Progenitor cell of endocrine pancreas (in vitro differentiated cells): ENCODE measurements around the gene SLIT3. TPM values are rescaled to one million over a fixed set of nuclear protein-coding genes. Genes with fewer than 3 reads are reported as not detected.
A peak's percentile ranks its signal among the peaks of the same experiment; 100 is the strongest.

ENCODE experiments used
- DNase-seq: peaks from one replicate; pipeline ENCODE4 v3.0.0; 2021; ENCODE audit warnings: low spot score; ENCODE audit not compliant: unreplicated experiment
- H3K27ac Mint-ChIP-seq: 2 replicates; pipeline ENCODE4 v1.8.0; 2021; ENCODE audit warnings: mild to moderate bottlenecking, moderate library complexity, mixed read lengths
- H3K27me3 Mint-ChIP-seq: 2 replicates; pipeline ENCODE4 v1.8.0; 2021; ENCODE audit warnings: mixed read lengths
- H3K36me3 Mint-ChIP-seq: 2 replicates; pipeline ENCODE4 v1.8.0; 2022; ENCODE audit warnings: mixed read lengths; ENCODE audit not compliant: insufficient read depth
- H3K4me1 Mint-ChIP-seq: 2 replicates; pipeline ENCODE4 v1.8.0; 2021; ENCODE audit warnings: low read depth, mixed read lengths
- H3K4me3 Mint-ChIP-seq: 2 replicates; pipeline ENCODE4 v1.8.0; 2021; ENCODE audit warnings: low read depth, mild to moderate bottlenecking, moderate library complexity, mixed read lengths
- H3K9me3 Mint-ChIP-seq: 2 replicates; pipeline ENCODE4 v1.8.0; 2021; ENCODE audit warnings: low read depth, mixed read lengths
- CTCF ChIP-seq: fragments of 200-600 bp; sonication (generic); IDR thresholded peaks from one replicate; pipeline ENCODE4 v1.5.0; 2021; ENCODE audit warnings: antibody characterized with exemption, mild to moderate bottlenecking; ENCODE audit not compliant: unreplicated experiment
- total RNA-seq: library from RNA; stranded (reverse); gene quantifications from 2 replicates; pipeline ENCODE4 v1.2.1, GENCODE V29; 2021

SLIT3 gene
- total RNA-seq, 1 donor from 2014 or later = 18.8 TPM

GRCh38 chr5:168858994-168859393 lies 441.9 kb downstream of the SLIT3 start:
- Mint-ChIP-seq H3K4me1 (no peaks in the 10 kb centered on the region), H3K27ac (no peak overlapping the region), H3K27me3 (no peaks in the 10 kb centered on the region), H3K36me3 (peaks cover 1% of the 10 kb centered on the region), H3K4me3 (no peak overlapping the region), H3K9me3 (peaks cover 3% of the 10 kb centered on the region)
- no peak for TF ChIP-seq CTCF
- DNase-seq = no peak

DNA sequence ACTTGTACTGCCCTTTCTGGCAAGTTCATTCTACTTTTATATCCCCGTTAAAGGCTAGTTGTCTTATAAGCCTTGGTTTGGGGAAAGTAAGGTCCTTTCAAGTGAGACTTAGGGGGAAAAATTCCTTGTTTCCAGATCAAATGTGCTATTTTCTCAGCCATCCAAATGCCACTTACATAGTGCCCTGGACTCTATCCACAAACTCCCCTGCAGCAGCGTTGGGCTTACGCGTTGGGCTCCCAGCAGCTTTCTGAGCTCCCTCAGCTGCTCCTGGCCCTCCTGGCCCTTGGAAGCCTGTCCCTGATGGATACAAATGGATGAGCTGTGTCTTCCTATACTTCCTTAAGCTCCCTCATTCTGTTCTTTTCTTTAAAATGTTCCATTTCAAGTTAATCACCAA lies 442.6 kb downstream of the SLIT3 start:
- H3K4me1 Mint-ChIP-seq = no peaks in the 10 kb centered on the region
- TF ChIP-seq CTCF = no peak
- no peak overlapping the region for H3K4me3 Mint-ChIP-seq
- peaks cover 3% of the 10 kb centered on the region for H3K9me3 Mint-ChIP-seq
- H3K27me3 Mint-ChIP-seq = no peaks in the 10 kb centered on the region
- no peak overlapping the region for H3K27ac Mint-ChIP-seq
- H3K36me3 Mint-ChIP-seq = peaks cover 1% of the 10 kb centered on the region
- no peak for DNase-seq

DNA sequence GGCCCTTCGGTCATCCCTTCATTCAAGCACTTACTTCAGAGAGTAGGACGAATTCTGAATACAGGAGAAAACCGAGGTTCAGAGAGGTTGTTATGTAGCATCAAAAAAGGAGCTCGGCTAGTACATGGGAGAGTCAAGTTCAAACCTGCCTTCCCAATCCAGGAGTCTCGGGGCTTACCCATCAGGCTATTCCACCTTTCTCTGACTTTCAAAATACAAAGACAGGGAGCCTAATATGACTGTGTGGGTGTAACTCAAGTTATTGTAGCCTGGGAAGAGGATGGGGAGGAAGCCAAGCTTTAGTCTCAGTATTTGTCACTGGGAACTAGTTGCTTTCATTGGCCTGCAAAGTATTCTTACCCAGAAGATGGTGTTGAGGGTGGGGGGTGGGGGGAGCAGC lies 447.0 kb downstream of the SLIT3 start:
- Mint-ChIP-seq H3K27ac (no peak overlapping the region), H3K27me3 (no peaks in the 10 kb centered on the region), H3K9me3 (peaks cover 3% of the 10 kb centered on the region), H3K36me3 (peaks cover 1% of the 10 kb centered on the region), H3K4me1 (peaks cover 26% of the 10 kb centered on the region), H3K4me3 (no peak overlapping the region)
- no peak for TF ChIP-seq CTCF
- DNase-seq = no peak

DNA sequence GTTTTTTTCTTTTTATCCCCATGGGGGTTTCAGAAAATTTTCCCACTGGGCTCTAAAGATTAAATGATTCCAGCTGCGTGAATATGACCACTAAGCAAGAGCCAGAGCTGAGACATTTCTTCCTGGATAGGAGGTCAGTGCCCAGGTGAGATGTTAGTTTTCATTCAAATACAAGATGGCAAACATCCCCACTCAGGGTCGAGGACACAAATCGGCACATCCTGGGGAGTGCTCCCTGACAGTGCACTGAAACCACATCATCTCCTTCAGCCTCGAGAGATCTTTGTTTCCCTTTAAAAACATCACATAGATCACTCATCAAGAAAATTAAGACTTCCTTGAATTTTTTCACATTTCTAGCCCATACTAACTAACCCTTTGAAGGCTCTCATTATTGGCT lies 448.6 kb downstream of the SLIT3 start:
- peak overlapping the region; percentile 86 for H3K27ac Mint-ChIP-seq
- H3K4me1 Mint-ChIP-seq = peaks cover 36% of the 10 kb centered on the region
- no peak for DNase-seq
- no peak for TF ChIP-seq CTCF
- H3K9me3 Mint-ChIP-seq = peaks cover 3% of the 10 kb centered on the region
- H3K36me3 Mint-ChIP-seq = peaks cover 1% of the 10 kb centered on the region
- H3K27me3 Mint-ChIP-seq = no peaks in the 10 kb centered on the region
- no peak overlapping the region for H3K4me3 Mint-ChIP-seq

- Mint-ChIP-seq H3K4me3 (no peak overlapping the region), H3K27me3 (no peaks in the 10 kb centered on the region), H3K9me3 (peaks cover 3% of the 10 kb centered on the region), H3K27ac (peak overlapping the region; percentile 86), H3K4me1 (peaks cover 40% of the 10 kb centered on the region), H3K36me3 (peaks cover 1% of the 10 kb centered on the region)
- no peak for DNase-seq
- TF ChIP-seq CTCF = no peak
Observed at GRCh38 chr5:168851902-168852321, 449.0 kb downstream of the SLIT3 start.
